Muscle of back (tissue), 11 donors: ENCODE data around the gene REEP2. TPM values are rescaled to one million over a fixed set of nuclear protein-coding genes. Genes with fewer than 3 reads are reported as not detected.

Source experiments
- DNase-seq, 3 donors: peaks; one replicate each; pipeline versions ENCODE4 v3.0.0 to v3.0.0-alpha.2; 2013
- polyA plus RNA-seq, 10 donors: library from polyadenylated mRNA; unstranded; fragments of 120-200 nt; gene quantifications; one replicate each; pipeline ENCODE4 v1.2.1, GENCODE V29; 2013; ENCODE audit not compliant: insufficient read length in 10 of 10

The REEP2 gene
- polyA plus RNA-seq, 10 donors, result 9.4 to 28.3 (median 16.7) TPM

GRCh38 chr5:138491669-138492559, 53.1 kb downstream of the REEP2 start:
- DNase-seq, result peak; percentile 93 to 97 (median 95)

GRCh38 chr5:138492560-138493045, 53.7 kb downstream of the REEP2 start:
- DNase-seq, result no peak

GRCh38 chr5:138495351-138495750, 56.5 kb downstream of the REEP2 start:
- no peak for DNase-seq

Other genes starting within 250 kb of the REEP2 start
- 10 to 100 TPM; 28.0 to 42.3 (median 36.8) TPM for gene CDC23, start 225.7 kb upstream of the REEP2 start, polyA plus RNA-seq
- gene GFRA3, start 164.4 kb upstream of the REEP2 start, polyA plus RNA-seq, result 10 to 100 TPM in 1 of 10 donors, 1 to 10 TPM in 9; 3.7 to 13.7 (median 5.5) TPM
- 1 to 10 TPM; 2.6 to 5.5 (median 4.0) TPM for gene CDC25C, start 107.3 kb upstream of the REEP2 start, polyA plus RNA-seq
- gene FAM53C, start 100.8 kb upstream of the REEP2 start, polyA plus RNA-seq, result 10 to 100 TPM; 30.0 to 41.0 (median 35.3) TPM
- 10 to 100 TPM; 50.2 to 67.6 (median 54.0) TPM for gene KDM3B, start 86.4 kb upstream of the REEP2 start, polyA plus RNA-seq
- 1,000 to 10,000 TPM in 1 of 10 donors, 100 to 1,000 TPM in 8, 10 to 100 TPM in 1; 52.7 to 1,010 (median 186) TPM for gene EGR1, start 26.4 kb downstream of the REEP2 start, polyA plus RNA-seq
- 10 to 100 TPM; 39.6 to 62.8 (median 48.8) TPM for gene ETF1, start 104.2 kb downstream of the REEP2 start, polyA plus RNA-seq
- gene HSPA9, start 136.3 kb downstream of the REEP2 start, polyA plus RNA-seq, result 100 to 1,000 TPM; 137 to 186 (median 154) TPM